Fibroblast of lung (primary cell): ENCODE data around the gene ID3. TPM values are rescaled to one million over a fixed set of nuclear protein-coding genes. Genes with fewer than 3 reads are reported as not detected.
"Not testable (repeated sequence)": the region's sequence is repeated elsewhere in the genome, so short reads cannot be mapped to it uniquely, and the experiment has no call there.

ENCODE experiments used
- DNase-seq, 2 donors: peaks; one replicate each; pipeline versions ENCODE4 v3.0.0 to v3.0.0-alpha.2; 2010; ENCODE audit warnings: low read depth in 2 of 2
- H2AFZ ChIP-seq: 2 replicates; pipeline ENCODE4 v1.5.1; 2012; ENCODE audit warnings: low read length, control low read depth, inconsistent platforms
- H3K27ac ChIP-seq: 2 replicates; pipeline ENCODE4 v1.5.1; 2011; ENCODE audit warnings: low read length, control low read depth; ENCODE audit not compliant: insufficient read depth
- H3K27me3 ChIP-seq: 2 replicates; pipeline ENCODE4 v1.5.1; 2011; ENCODE audit warnings: mild to moderate bottlenecking, low read length; ENCODE audit not compliant: control insufficient read depth, insufficient read depth
- H3K36me3 ChIP-seq: 2 replicates; pipeline ENCODE4 v1.5.1; 2011; ENCODE audit warnings: low read length; ENCODE audit not compliant: control insufficient read depth, insufficient read depth
- H3K4me1 ChIP-seq: 2 replicates; pipeline ENCODE4 v1.5.1; 2011; ENCODE audit warnings: low read length; ENCODE audit not compliant: control insufficient read depth, insufficient read depth; ENCODE audit errors: extremely low read depth
- H3K4me2 ChIP-seq: 2 replicates; pipeline ENCODE4 v1.5.1; 2011; ENCODE audit warnings: low read length, control low read depth; ENCODE audit not compliant: insufficient read depth; ENCODE audit errors: extremely low read depth
- H3K4me3 ChIP-seq, 4 experiments: fragments of 200-600 bp in 1 of 4; sonication (generic) in 1 of 4; replicated peaks in 1 of 4; 2 replicates each; pipeline ENCODE4 v1.5.1; 2011 to 2016; ENCODE audit warnings: low read length in 4 of 4, low read depth in 3 of 4, mild to moderate bottlenecking in 3 of 4, control low read depth in 2 of 4, inconsistent platforms in 1 of 4, mixed read lengths in 1 of 4; ENCODE audit not compliant: insufficient read depth in 1 of 4; ENCODE audit errors: control extremely low read depth in 1 of 4
- H3K79me2 ChIP-seq: 2 replicates; pipeline ENCODE4 v1.5.1; 2012; ENCODE audit warnings: mild to moderate bottlenecking, low read length, inconsistent platforms; ENCODE audit not compliant: control insufficient read depth, insufficient read depth
- H3K9ac ChIP-seq: 2 replicates; pipeline ENCODE4 v1.5.1; 2011; ENCODE audit warnings: mild to moderate bottlenecking, low read length, control low read depth; ENCODE audit not compliant: insufficient read depth
- H3K9me3 ChIP-seq: 2 replicates; pipeline ENCODE4 v1.5.1; 2012; ENCODE audit warnings: low read depth, low read length; ENCODE audit not compliant: control insufficient read depth, insufficient read depth
- H4K20me1 ChIP-seq: 2 replicates; pipeline ENCODE4 v1.5.1; 2011; ENCODE audit warnings: low read length; ENCODE audit not compliant: control insufficient read depth, insufficient read depth; ENCODE audit errors: extremely low read depth
- EZH2 ChIP-seq: IDR thresholded peaks from 2 replicates; pipeline ENCODE4 v1.5.1; 2012; ENCODE audit warnings: low read length, control low read depth, mild to moderate bottlenecking; ENCODE audit errors: missing control alignments
- polyA plus RNA-seq, 2 donors: library from polyadenylated mRNA; depleted of rRNA in 1 of 2; stranded (reverse) in 1 of 2; unstranded in 1 of 2; fragments of >200 nt; gene quantifications; 2 replicates each; pipeline ENCODE4 v1.2.1, GENCODE V29; 2011 to 2012; ENCODE audit warnings: missing spikeins in 1 of 2
- total RNA-seq: library from RNA; depleted of rRNA; stranded (reverse); fragments of >200 nt; gene quantifications from 2 replicates; pipeline ENCODE4 v1.2.1, GENCODE V29; 2014
- TF ChIP-seq, protein P1 (sequence below), 2 donors: IDR thresholded peaks in 1 of 2; conservative IDR thresholded peaks in 1 of 2; 1 replicate in 1 of 2; 2 replicates in 1 of 2; pipeline ENCODE4 v1.5.1; 2011 to 2012; ENCODE audit warnings: low read length in 2 of 2, control low read depth in 1 of 2, inconsistent platforms in 1 of 2, low read depth in 1 of 2, mild to moderate bottlenecking in 1 of 2

ID3 gene
- total and polyA plus RNA-seq, 2 donors (not counting 1 experiment from before 2014, with no cell fraction given), result 9.9 to 23.0 TPM

DNA sequence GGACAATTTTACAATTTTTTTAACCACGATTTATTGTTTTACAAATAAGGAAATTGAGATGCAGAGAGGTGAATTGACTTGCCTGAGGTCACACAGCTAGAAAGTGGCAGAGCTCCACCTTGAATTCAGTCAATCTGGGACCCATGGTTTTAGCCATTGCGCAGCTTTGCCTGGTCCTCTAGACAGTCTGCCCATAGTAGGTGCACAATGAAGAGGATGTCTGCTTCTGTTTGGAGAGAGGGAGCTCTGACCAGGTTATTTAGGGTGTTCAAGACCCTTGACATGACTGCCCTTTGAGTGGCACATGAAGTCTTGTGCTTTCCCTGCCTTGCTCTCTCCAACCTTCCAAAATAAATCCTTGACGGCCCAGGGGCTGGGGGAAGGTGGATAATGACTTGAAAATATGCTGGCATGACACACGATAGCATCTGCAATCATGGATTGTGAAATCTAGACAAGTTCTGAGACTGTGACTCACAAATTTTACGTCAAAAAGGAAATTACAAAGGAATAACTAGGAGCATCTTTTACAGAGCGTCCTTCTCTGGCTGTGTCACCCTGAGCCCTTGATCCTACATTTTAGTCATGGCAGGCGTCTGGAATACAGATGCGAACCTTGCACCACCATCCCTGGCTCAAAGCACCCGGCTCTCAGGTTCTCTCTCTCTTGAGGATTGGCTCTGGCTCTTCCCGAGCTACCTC lies 26.2 kb upstream of the ID3 start:
- Histone ChIP-seq H2AFZ (no peak overlapping the region), H3K9me3 (no peaks in the 10 kb centered on the region), H3K36me3 (no peaks in the 10 kb centered on the region), H4K20me1 (no peaks in the 10 kb centered on the region), H3K4me2 (peak overlapping the region; percentile 48), H3K4me3 (no peak overlapping the region), H3K79me2 (no peaks in the 10 kb centered on the region), H3K4me1 (peaks cover 9% of the 10 kb centered on the region), H3K27ac (peak overlapping the region; percentile 84), H3K9ac (no peak overlapping the region), H3K27me3 (no peaks in the 10 kb centered on the region)
- no peak for TF ChIP-seq EZH2
- TF ChIP-seq, protein P1, sequence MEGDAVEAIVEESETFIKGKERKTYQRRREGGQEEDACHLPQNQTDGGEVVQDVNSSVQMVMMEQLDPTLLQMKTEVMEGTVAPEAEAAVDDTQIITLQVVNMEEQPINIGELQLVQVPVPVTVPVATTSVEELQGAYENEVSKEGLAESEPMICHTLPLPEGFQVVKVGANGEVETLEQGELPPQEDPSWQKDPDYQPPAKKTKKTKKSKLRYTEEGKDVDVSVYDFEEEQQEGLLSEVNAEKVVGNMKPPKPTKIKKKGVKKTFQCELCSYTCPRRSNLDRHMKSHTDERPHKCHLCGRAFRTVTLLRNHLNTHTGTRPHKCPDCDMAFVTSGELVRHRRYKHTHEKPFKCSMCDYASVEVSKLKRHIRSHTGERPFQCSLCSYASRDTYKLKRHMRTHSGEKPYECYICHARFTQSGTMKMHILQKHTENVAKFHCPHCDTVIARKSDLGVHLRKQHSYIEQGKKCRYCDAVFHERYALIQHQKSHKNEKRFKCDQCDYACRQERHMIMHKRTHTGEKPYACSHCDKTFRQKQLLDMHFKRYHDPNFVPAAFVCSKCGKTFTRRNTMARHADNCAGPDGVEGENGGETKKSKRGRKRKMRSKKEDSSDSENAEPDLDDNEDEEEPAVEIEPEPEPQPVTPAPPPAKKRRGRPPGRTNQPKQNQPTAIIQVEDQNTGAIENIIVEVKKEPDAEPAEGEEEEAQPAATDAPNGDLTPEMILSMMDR (conservative IDR thresholded peaks at IDR 0.05 in 1 of 2, IDR thresholded peaks at IDR 0.05 in 1 of 2; ENCODE audit: low read depth in 1 of 2, low read length in 2 of 2), result no peak
- peak; percentile 97 for DNase-seq

DNA sequence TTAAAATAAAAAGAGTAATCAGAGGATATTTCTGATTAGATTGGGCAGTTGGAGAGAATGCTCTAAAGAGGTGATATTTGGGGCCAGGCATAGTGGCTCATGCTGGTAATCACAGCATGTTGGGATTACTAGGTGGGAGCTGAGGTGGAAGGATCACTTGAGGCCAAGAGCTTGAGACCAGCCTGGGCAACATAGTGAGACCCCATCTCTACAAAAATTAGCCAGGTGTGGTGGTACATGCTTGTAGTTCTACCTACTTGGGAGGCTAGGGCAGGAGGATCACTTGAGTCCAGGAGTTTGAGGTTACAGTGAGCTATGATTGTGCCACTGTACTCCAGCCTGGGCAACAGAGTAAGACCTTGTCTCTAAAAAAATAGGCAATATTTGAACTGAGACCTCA lies 24.4 kb upstream of the ID3 start:
- not testable (repeated sequence) for H3K79me2 ChIP-seq, H3K4me2 ChIP-seq, H3K9me3 ChIP-seq, DNase-seq, H3K4me1 ChIP-seq, H4K20me1 ChIP-seq, H3K4me3 ChIP-seq, H3K27ac ChIP-seq, H2AFZ ChIP-seq, H3K27me3 ChIP-seq, H3K36me3 ChIP-seq, H3K9ac ChIP-seq

DNA sequence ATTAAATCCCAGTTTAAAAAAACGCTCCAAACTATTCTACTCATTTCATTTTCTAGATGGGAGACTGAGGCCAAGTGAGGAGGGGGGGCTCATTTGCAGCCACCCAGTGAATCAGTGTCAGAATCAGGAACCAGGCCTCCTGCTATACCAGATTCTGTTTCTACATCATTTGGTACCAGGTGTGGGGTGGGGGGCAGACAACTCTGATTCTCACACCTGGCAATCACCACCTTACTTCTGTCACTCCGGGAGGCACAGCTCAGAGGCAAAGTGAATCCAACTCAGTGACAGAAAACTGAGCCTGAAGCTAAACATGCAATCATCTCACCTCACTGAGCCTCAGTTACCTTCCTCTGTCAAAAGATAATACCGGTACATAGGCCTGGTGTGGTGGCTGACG lies 23.5 kb upstream of the ID3 start:
- H3K9ac ChIP-seq, result no peak overlapping the region
- peaks cover 16% of the 10 kb centered on the region for H3K4me1 ChIP-seq
- no peak for TF ChIP-seq EZH2
- TF ChIP-seq, protein P1 (conservative IDR thresholded peaks at IDR 0.05 in 1 of 2, IDR thresholded peaks at IDR 0.05 in 1 of 2; ENCODE audit: low read depth in 1 of 2, low read length in 2 of 2), result no peak
- no peaks in the 10 kb centered on the region for H3K27me3 ChIP-seq
- H3K9me3 ChIP-seq, result no peaks in the 10 kb centered on the region
- no peaks in the 10 kb centered on the region for H4K20me1 ChIP-seq
- H3K36me3 ChIP-seq, result no peaks in the 10 kb centered on the region
- H3K4me3 ChIP-seq, result no peak overlapping the region
- no peak overlapping the region for H3K27ac ChIP-seq
- no peak overlapping the region for H3K4me2 ChIP-seq
- DNase-seq, result no peak
- H2AFZ ChIP-seq, result no peak overlapping the region
- H3K79me2 ChIP-seq, result no peaks in the 10 kb centered on the region
